AG08395 (cell line): Measurements from ENCODE around the gene TMOD2.

Source experiments
- DNase-seq: peaks from one replicate; pipeline ENCODE4 v3.0.0; 2012; ENCODE audit warnings: mixed read lengths, low spot score

Gene TMOD2

GRCh38 chr15:51736069-51736468 lies 15.3 kb upstream of the TMOD2 start:
- no peak for DNase-seq

- peak; percentile 26 for DNase-seq
Observed at GRCh38 chr15:51736751-51737521, 14.5 kb upstream of the TMOD2 start.

GRCh38 chr15:51737522-51738305 lies 13.7 kb upstream of the TMOD2 start, which contains the start of gene LYSMD2:
Gene LYSMD2, minus strand, starts transcription at chr15:51737655. Its CDS starts 33 bp downstream, at chr15:51737622.
- peak; percentile 70 for DNase-seq

GRCh38 chr15:51738553-51738952 lies 12.8 kb upstream of the TMOD2 start:
- DNase-seq: no peak

- DNase-seq: no peak
Observed at GRCh38 chr15:51739061-51739712, 12.2 kb upstream of the TMOD2 start.

GRCh38 chr15:51749307-51749706 lies 2.1 kb upstream of the TMOD2 start:
- no peak for DNase-seq

GRCh38 chr15:51750186-51750585 lies 1.2 kb upstream of the TMOD2 start:
- no peak for DNase-seq

- DNase-seq: peak; percentile 33
Observed at GRCh38 chr15:51751697-51752683, 593 bp downstream of the TMOD2 start.

- no peak for DNase-seq
Observed at GRCh38 chr15:51752888-51753287, 1.5 kb downstream of the TMOD2 start.

GRCh38 chr15:51754267-51754666 lies 2.9 kb downstream of the TMOD2 start:
- DNase-seq: no peak

GRCh38 chr15:51755790-51756189 lies 4.4 kb downstream of the TMOD2 start:
- DNase-seq: no peak

GRCh38 chr15:51756482-51756881 lies 5.1 kb downstream of the TMOD2 start:
- DNase-seq: no peak

- no peak for DNase-seq
Observed at GRCh38 chr15:51757450-51757849, 6.1 kb downstream of the TMOD2 start.

GRCh38 chr15:51758645-51759044 lies 7.2 kb downstream of the TMOD2 start:
- peak; percentile 76 for DNase-seq

- DNase-seq: peak; percentile 86
Observed at GRCh38 chr15:51759557-51760070, 8.2 kb downstream of the TMOD2 start.

- DNase-seq: no peak
Observed at GRCh38 chr15:51760805-51761204, 9.4 kb downstream of the TMOD2 start.

- DNase-seq: no peak
Observed at GRCh38 chr15:51765751-51766150, 14.4 kb downstream of the TMOD2 start.

- DNase-seq: no peak
Observed at GRCh38 chr15:51766341-51766740, 14.9 kb downstream of the TMOD2 start.

GRCh38 chr15:51768018-51768417 lies 16.6 kb downstream of the TMOD2 start:
- DNase-seq: no peak

GRCh38 chr15:51770902-51771301 lies 19.5 kb downstream of the TMOD2 start:
- no peak for DNase-seq

GRCh38 chr15:51771773-51772172 lies 20.4 kb downstream of the TMOD2 start:
- no peak for DNase-seq
